ENCODE measurements around the gene ABCC9. TPM values are rescaled to one million over a fixed set of nuclear protein-coding genes. Genes with fewer than 3 reads are reported as not detected.
"Not testable (repeated sequence)": the region's sequence is repeated elsewhere in the genome, so short reads cannot be mapped to it uniquely, and the experiment has no call there.

The ABCC9 gene
- total RNA-seq, 2 experiments from 2014 or later: not detected

DNA sequence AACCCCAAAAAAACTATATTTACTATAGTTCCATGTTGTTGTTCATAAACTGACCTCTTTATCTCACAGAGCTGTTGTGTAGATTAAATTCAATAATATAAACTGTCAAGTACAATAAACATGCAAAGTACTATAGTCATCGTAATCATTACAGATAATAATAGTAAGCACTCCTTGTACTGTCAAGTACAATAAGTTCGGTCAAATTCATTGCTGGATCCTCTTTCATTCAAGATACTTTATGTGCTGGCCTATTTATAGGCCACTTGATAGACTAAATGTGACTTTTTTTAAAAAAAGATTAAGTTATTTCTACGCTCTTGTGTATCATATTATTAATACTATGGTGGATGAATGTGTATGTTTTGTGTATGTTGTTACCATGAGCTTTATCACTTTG, 127.5 kb downstream of the ABCC9 start:
- CTCF ChIA-PET: no interaction called here
- POLR2A ChIA-PET: no interaction called here
- DNase-seq: no peak
- H3K27me3 Mint-ChIP-seq: no peaks in the 10 kb centered on the region
- no peaks in the 10 kb centered on the region for H3K4me1 Mint-ChIP-seq
- no peaks in the 10 kb centered on the region for H3K36me3 Mint-ChIP-seq (ENCODE audit: low read depth)
- peaks cover 9% of the 10 kb centered on the region for H3K9me3 Mint-ChIP-seq
- no peak overlapping the region for H3K4me3 Mint-ChIP-seq
- H3K27ac Mint-ChIP-seq: no peak overlapping the region

- no peak for DNase-seq
- ChIA-PET CTCF (interaction anchor here (0.7 kb wide), 1 partner anchor 22 kb away, joined by 3 read pairs; no protein-coding TSS in a partner anchor), POLR2A (no interaction called here)
- no peaks in the 10 kb centered on the region for H3K4me1 Mint-ChIP-seq
- H3K27ac Mint-ChIP-seq: no peak overlapping the region
- H3K27me3 Mint-ChIP-seq: no peaks in the 10 kb centered on the region
- no peaks in the 10 kb centered on the region for H3K36me3 Mint-ChIP-seq (ENCODE audit: low read depth)
- no peak overlapping the region for H3K4me3 Mint-ChIP-seq
- H3K9me3 Mint-ChIP-seq: peaks cover 9% of the 10 kb centered on the region
These were observed 128.1 kb downstream of the ABCC9 start for GRCh38 chr12:21813125-21813524.

DNA sequence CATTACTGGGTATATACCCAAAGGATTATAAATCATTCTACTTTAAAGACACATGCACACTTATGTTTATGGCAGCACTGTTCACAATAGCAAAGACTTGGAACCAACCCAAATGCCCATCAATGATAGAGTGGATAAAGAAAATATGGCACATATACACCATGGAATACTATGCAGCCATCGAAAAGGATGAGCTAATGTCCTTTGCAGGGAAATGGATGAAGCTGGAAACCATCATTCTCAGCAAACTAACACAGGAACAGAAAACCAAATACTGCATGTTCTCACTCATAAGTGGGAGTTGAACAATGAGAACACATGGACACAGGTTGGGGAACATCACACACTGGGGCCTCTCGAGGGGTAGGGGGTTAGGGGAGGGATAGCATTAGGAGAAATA, 128.9 kb downstream of the ABCC9 start:
- H3K27ac Mint-ChIP-seq; H3K4me3 Mint-ChIP-seq; DNase-seq; H3K27me3 Mint-ChIP-seq; H3K4me1 Mint-ChIP-seq; H3K9me3 Mint-ChIP-seq; POLR2A ChIA-PET; H3K36me3 Mint-ChIP-seq (ENCODE audit: low read depth): not testable (repeated sequence)
- CTCF ChIA-PET: interaction anchor here (0.7 kb wide), 1 partner anchor 21 kb away, joined by 3 read pairs; no protein-coding TSS in a partner anchor

DNA sequence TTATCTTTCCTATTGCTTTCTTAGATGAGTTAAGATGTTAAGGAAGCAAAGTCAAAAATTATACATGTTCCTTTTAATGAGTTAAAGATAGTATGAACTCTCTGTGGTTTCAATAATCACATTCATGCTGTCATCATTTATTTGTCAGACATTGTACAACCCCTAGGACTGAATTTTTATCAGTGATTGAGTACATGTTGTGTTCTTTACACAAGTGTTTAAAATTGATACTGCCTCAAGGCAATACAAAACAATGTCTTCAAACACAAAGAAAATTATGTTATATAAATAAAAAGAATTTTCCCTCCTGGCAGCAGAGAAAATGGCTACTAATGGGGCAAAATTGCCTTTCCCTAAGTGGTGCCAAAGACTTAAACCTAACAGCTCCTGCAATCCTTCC, 132.1 kb downstream of the ABCC9 start:
- Mint-ChIP-seq H3K9me3 (peaks cover 9% of the 10 kb centered on the region), H3K27me3 (no peaks in the 10 kb centered on the region), H3K4me3 (no peak overlapping the region), H3K27ac (no peak overlapping the region), H3K4me1 (no peaks in the 10 kb centered on the region), H3K36me3 (ENCODE audit: low read depth) (no peaks in the 10 kb centered on the region)
- no peak for DNase-seq
- POLR2A ChIA-PET: no interaction called here
- CTCF ChIA-PET: no interaction called here

DNA sequence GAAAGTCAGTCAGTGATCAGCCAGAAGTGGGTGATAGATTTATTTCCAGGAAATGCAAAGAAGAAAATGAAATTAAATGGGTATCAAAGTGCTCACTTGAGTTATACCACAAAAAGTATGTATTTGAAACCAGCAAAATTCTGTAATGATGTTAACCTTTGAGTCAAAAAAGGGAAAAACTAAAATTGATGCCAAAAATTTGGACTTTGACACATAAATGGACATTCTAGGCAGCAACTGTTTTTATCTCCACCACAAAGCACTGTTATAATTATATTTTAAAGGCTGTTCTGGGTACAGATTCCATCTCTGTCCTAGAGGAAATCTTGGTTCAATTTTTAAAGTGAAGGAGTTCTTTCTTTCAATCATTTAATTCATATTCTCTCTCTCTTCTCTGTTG, 135.0 kb downstream of the ABCC9 start:
- no peak for DNase-seq
- ChIA-PET CTCF (no interaction called here), POLR2A (no interaction called here)
- Mint-ChIP-seq H3K9me3 (peaks cover 7% of the 10 kb centered on the region), H3K36me3 (ENCODE audit: low read depth) (no peaks in the 10 kb centered on the region), H3K27ac (no peak overlapping the region), H3K27me3 (no peaks in the 10 kb centered on the region), H3K4me3 (no peak overlapping the region), H3K4me1 (no peaks in the 10 kb centered on the region)

DNA sequence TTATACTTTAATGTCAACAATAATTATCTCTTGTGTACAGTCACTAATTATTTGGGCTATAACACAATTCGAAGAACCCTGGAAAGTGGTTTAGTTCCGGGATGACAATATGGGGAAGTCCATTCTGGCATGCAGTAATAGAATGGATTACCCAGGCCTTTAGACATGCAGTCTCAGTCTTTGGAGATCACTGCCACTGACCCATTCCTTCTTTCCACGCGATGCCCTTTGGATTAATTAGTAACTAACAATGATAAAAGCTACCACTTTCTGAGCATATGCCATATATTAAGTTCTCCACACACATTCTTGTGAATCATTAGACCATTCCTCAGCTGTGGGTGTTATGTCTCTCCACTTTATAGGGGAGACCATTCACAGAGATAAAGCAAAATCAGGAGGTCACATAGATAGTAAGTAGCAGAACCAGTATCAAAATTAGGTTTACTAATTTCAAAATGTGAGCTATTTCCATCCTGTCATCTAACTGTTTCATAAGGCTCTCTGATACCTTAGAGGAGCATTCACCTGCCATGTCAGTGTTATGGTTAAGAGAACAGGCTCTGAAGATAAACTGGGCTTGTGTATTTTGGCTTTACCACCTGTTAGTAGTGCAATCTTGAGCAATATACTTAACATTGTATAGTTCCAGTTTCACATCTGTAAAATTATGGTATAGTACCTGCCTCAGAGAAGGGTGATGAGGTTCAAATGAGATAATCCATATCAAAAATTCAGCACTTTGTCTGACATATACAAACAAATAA, 139.5 kb downstream of the ABCC9 start:
- no peaks in the 10 kb centered on the region for H3K4me1 Mint-ChIP-seq
- CTCF ChIA-PET: interaction anchor here (0.8 kb wide), 1 partner anchor 104 kb away, joined by 3 read pairs; no protein-coding TSS in a partner anchor

DNA sequence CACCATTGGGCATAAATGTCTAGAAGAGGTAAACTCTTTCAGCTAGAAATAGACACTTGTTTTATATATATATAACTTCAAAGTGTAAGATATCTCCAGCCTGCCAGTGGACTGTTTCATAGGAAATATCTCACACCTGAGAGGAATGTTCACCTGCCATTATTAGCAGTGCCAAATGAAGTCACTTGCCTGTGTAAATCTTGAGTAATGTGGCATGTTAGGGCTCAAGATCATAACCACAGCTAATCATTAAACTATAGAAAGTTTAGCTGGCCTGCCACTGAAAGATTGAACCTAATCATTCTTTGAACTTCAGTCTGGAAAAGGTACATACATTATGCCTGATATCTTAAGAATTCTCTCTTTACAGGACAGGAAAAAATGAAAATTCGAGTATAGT, 141.2 kb downstream of the ABCC9 start:
- no peak for DNase-seq
- POLR2A ChIA-PET: no interaction called here
- H3K27ac Mint-ChIP-seq: no peak overlapping the region
- H3K4me1 Mint-ChIP-seq: no peaks in the 10 kb centered on the region
- no peak overlapping the region for H3K4me3 Mint-ChIP-seq
- no peaks in the 10 kb centered on the region for H3K36me3 Mint-ChIP-seq (ENCODE audit: low read depth)
- H3K9me3 Mint-ChIP-seq: peaks cover 2% of the 10 kb centered on the region
- no peaks in the 10 kb centered on the region for H3K27me3 Mint-ChIP-seq
- CTCF ChIA-PET: no interaction called here

More for the DNA sequence above, 139.5 kb downstream of the ABCC9 start:
- no peak for DNase-seq
- Mint-ChIP-seq H3K27me3 (no peaks in the 10 kb centered on the region), H3K27ac (no peak overlapping the region), H3K9me3 (no peaks in the 10 kb centered on the region), H3K36me3 (ENCODE audit: low read depth) (no peaks in the 10 kb centered on the region), H3K4me3 (no peak overlapping the region)
- POLR2A ChIA-PET: no interaction called here

- Mint-ChIP-seq H3K27ac (no peak overlapping the region), H3K36me3 (ENCODE audit: low read depth) (no peaks in the 10 kb centered on the region), H3K9me3 (peaks cover 2% of the 10 kb centered on the region), H3K4me1 (no peaks in the 10 kb centered on the region), H3K27me3 (no peaks in the 10 kb centered on the region), H3K4me3 (no peak overlapping the region)
- CTCF ChIA-PET: no interaction called here
- no peak for DNase-seq
- POLR2A ChIA-PET: no interaction called here
These were observed 143.7 kb downstream of the ABCC9 start for GRCh38 chr12:21797539-21797938.

DNA sequence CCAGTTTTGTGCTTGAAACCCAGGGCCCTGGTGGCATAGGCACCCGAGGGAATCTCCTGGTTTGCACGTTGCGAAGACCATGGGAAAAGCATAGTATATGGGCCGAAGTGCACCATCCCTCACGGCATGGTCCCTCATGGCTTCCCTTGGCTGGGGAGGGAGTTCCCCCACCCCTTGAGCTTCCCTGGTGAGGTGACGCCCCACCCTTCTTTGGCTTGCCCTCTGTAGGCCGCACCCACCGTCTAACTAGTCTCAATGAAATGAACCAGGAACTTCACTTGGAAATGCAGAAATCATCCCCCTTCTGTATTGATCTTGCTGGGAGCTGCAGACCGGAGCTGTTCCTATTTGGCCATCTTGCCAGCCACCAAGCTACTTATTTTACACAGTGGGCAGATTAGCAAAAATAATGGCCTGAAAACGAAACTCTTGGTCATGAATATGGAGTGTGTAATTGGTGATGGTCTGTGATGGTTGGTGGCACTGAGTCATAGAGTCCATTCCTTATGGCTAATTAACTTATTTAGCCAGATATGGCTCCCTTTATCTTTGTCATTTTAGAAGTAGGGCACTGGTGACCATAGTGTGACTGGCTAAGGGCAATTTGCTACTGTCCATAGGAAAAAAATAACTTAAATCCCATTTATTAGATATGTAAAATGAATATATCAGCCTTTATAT, 145.4 kb downstream of the ABCC9 start:
- ChIA-PET POLR2A (no interaction called here), CTCF (no interaction called here)

GRCh38 chr12:21794807-21795595, 146.2 kb downstream of the ABCC9 start:
- H3K4me1 Mint-ChIP-seq; H3K4me3 Mint-ChIP-seq; CTCF ChIA-PET; POLR2A ChIA-PET; H3K27ac Mint-ChIP-seq; H3K27me3 Mint-ChIP-seq; H3K9me3 Mint-ChIP-seq; DNase-seq; H3K36me3 Mint-ChIP-seq (ENCODE audit: low read depth): not testable (repeated sequence)

More for the DNA sequence above, 145.4 kb downstream of the ABCC9 start:
- Mint-ChIP-seq H3K4me3 (no peak overlapping the region), H3K27ac (no peak overlapping the region), H3K27me3 (no peaks in the 10 kb centered on the region), H3K36me3 (ENCODE audit: low read depth) (no peaks in the 10 kb centered on the region), H3K4me1 (no peaks in the 10 kb centered on the region), H3K9me3 (peaks cover 2% of the 10 kb centered on the region)
- DNase-seq: no peak

- H3K4me1 Mint-ChIP-seq; H3K9me3 Mint-ChIP-seq; POLR2A ChIA-PET; H3K27ac Mint-ChIP-seq; H3K4me3 Mint-ChIP-seq; DNase-seq; CTCF ChIA-PET; H3K27me3 Mint-ChIP-seq; H3K36me3 Mint-ChIP-seq (ENCODE audit: low read depth): not testable (repeated sequence)
These were observed 151.5 kb downstream of the ABCC9 start for GRCh38 chr12:21789687-21790086.

GRCh38 chr12:21788089-21788983, 152.9 kb downstream of the ABCC9 start:
- Mint-ChIP-seq H3K4me1 (no peaks in the 10 kb centered on the region), H3K4me3 (no peak overlapping the region), H3K9me3 (no peaks in the 10 kb centered on the region), H3K27me3 (no peaks in the 10 kb centered on the region), H3K27ac (no peak overlapping the region), H3K36me3 (ENCODE audit: low read depth) (no peaks in the 10 kb centered on the region)
- CTCF ChIA-PET: no interaction called here
- DNase-seq: no peak
- POLR2A ChIA-PET: no interaction called here
